ENCODE measurements around the gene DOLPP1. TPM values are rescaled to one million over a fixed set of nuclear protein-coding genes. Genes with fewer than 3 reads are reported as not detected.

DOLPP1 gene
- total and polyA plus RNA-seq, 2 of the 8 experiments (the other 6 are each of a cell fraction or from before 2014, with no cell fraction given): 36.0 to 45.3 TPM

DNA sequence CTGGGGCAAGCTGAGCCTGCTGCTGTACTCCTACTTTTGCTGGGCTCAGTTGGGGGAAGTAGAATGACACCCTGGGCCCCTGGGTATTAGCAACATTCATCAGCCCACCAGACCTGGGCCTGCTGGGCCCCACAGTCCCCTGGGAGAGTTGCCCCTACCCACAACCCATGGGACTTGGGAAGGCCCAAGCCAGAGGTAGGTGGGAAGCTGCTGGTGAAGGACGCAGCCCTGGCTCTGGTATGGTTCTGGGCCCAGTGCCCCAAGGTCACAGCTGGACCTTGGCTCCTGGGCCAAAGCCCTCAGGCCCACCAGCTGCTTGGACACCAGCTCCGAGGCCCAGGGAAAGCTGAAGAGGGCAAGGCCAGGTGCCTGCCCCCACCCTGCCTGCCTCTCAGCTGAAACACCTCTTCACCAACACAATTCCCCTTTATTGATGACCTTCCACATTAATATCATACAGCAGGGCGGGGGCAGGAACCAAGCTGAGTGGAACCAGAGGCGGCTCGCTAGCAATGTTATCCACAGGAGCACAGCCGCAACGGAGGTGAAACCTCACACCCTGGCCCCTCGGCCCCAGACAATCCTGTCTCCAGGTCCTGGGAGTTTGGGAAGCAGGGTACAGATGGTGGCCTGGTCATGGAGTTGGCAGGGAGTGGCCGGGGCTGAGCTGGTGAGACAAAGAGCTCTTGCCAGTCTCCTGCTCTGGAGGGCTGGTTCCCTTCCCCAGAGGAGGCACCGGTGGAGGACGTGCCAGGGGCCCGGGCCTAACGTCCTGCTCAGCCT, 13.7 kb downstream of the DOLPP1 start:
- ChIA-PET CTCF (ENCODE audit: partially characterized antibody) (interaction anchor here (1.2 to 2.6 kb wide), 6 partner anchors 9 to 89 kb away, joined by 3 to 12 read pairs (median 4); no protein-coding TSS in a partner anchor), POLR2A (ENCODE audit: partially characterized antibody) (interaction anchor here (0.6 to 4.8 kb wide), 5 partner anchors 9 to 62 kb away, joined by 3 to 27 read pairs (median 5); partner anchors contain the start of genes DOLPP1 and PTPA)
- TF ChIP-seq SIX5 (IDR thresholded peaks at IDR 0.05; ENCODE audit: low read depth, low read length) (no peak), YY1 (IDR thresholded peaks at IDR 0.05; ENCODE audit: low read depth, low read length) (no peak), GTF2F1 (IDR thresholded peaks at IDR 0.05; ENCODE audit: borderline replicate concordance, low read depth, low read length) (no peak), EGR1 (IDR thresholded peaks at IDR 0.05; ENCODE audit: borderline replicate concordance, low read depth, low read length) (no peak), SP1 (IDR thresholded peaks at IDR 0.05; ENCODE audit: low read depth, low read length) (no peak), RXRA (IDR thresholded peaks at IDR 0.05; ENCODE audit: insufficient read depth, low read depth, low read length) (no peak), KDM4A (IDR thresholded peaks at IDR 0.05; ENCODE audit: low read depth, low read length, severe bottlenecking) (no peak), NRF1 (IDR thresholded peaks at IDR 0.05; ENCODE audit: low read depth, low read length) (no peak), KDM5A (IDR thresholded peaks at IDR 0.05; ENCODE audit: low read length) (no peak), CBX8 (IDR thresholded peaks at IDR 0.05; ENCODE audit: borderline replicate concordance, low read depth, low read length) (no peak), SP4 (IDR thresholded peaks at IDR 0.05; ENCODE audit: low read length) (no peak), GABPA (IDR thresholded peaks at IDR 0.05; ENCODE audit: borderline replicate concordance, insufficient read depth, low read length) (no peak)

More for the DNA sequence above, 13.7 kb downstream of the DOLPP1 start:
- Histone ChIP-seq H3K4ac (replicated peaks; ENCODE audit: insufficient read length, low read depth, low read length) (no peak overlapping the region), H3K4me3 (ENCODE audit: extremely low read depth in 1 of 4, insufficient read depth in 2 of 4, low read depth in 3 of 4, low read length in 4 of 4) (no peak overlapping the region), H4K20me1 (replicated peaks in 1 of 2; ENCODE audit: control insufficient read depth in 1 of 2, insufficient read depth in 2 of 2, low read length in 2 of 2) (no peaks in the 10 kb centered on the region), H2BK20ac (ENCODE audit: low read length) (no peak overlapping the region), H4K5ac (ENCODE audit: insufficient read length, low read depth, low read length) (no peak overlapping the region), H3K36me3 (ENCODE audit: control insufficient read depth in 2 of 4, insufficient read depth in 4 of 4, low read length in 3 of 4) (peaks cover 3 to 9% (median 3%) of the 10 kb centered on the region in 4 experiments; a peak in 6 of 8 replicates), H3K79me1 (ENCODE audit: low read depth, low read length) (no peaks in the 10 kb centered on the region), H3K56ac (replicated peaks; ENCODE audit: insufficient read length, low read depth, low read length) (no peak overlapping the region), H3K27ac (ENCODE audit: low read depth, low read length) (no peak overlapping the region), H2AK5ac (ENCODE audit: low read depth, low read length) (no peak overlapping the region), H2BK15ac (ENCODE audit: low read length) (no peak overlapping the region), H3K4me2 (ENCODE audit: insufficient read depth in 1 of 2, low read depth in 2 of 2, low read length in 2 of 2) (no peak overlapping the region), H3K27me3 (replicated peaks in 1 of 4; ENCODE audit: control insufficient read depth in 3 of 4, extremely low read depth in 1 of 4, insufficient read depth in 3 of 4, low read length in 3 of 4) (no peaks in the 10 kb centered on the region), H3K9ac (replicated peaks in 1 of 4; ENCODE audit: extremely low read depth in 1 of 4, low read depth in 3 of 4, low read length in 3 of 4) (no peak overlapping the region), H2BK5ac (ENCODE audit: low read depth, low read length) (no peak overlapping the region), H2AFZ (ENCODE audit: low read length) (no peak overlapping the region), H4K8ac (ENCODE audit: extremely low read depth, insufficient read depth, low read length) (no peak overlapping the region), H4K91ac (replicated peaks; ENCODE audit: insufficient read length, low read length) (no peak overlapping the region), H3K79me2 (ENCODE audit: control insufficient read depth in 1 of 2, insufficient read depth in 2 of 2, low read length in 2 of 2) (no peaks in the 10 kb centered on the region), H3K4me1 (replicated peaks in 1 of 4; ENCODE audit: control insufficient read depth in 3 of 4, insufficient read depth in 4 of 4, low read length in 3 of 4) (no peaks in the 10 kb centered on the region), H3K18ac (ENCODE audit: extremely low read depth, low read length) (no peak overlapping the region), H3K23me2 (ENCODE audit: low read depth, low read length) (no peaks in the 10 kb centered on the region), H3K14ac (ENCODE audit: insufficient read length) (no peak overlapping the region), H2BK120ac (replicated peaks; ENCODE audit: low read depth, low read length) (no peak overlapping the region), H3K9me3 (ENCODE audit: insufficient read depth in 2 of 2, low read depth in 1 of 2, low read length in 1 of 2) (no peaks in the 10 kb centered on the region), H2BK12ac (ENCODE audit: low read depth, low read length) (no peak overlapping the region), H3K23ac (ENCODE audit: insufficient read length) (no peak overlapping the region)
- WGBS, 2 experiments (ENCODE audit: extremely low coverage in 1 of 2, insufficient coverage in 1 of 2, insufficient read length in 1 of 2, insufficient replicate concordance in 2 of 2, low coverage in 1 of 2, low lambda C conversion rate in 2 of 2, missing lambda C conversion rate in 1 of 2): 95% methylated on average over 13 of the region's 13 CpGs; no CpG with 5 or more reads in 1 of the 2 experiments
- FAIRE-seq (no peak), DNase-seq (ENCODE audit: low read depth in 1 of 2, low spot score in 2 of 2) (no peak)

Measured in H1 (cell line).